Panc1 (cell line): ENCODE results near the gene MOXD1. TPM values are rescaled to one million over a fixed set of nuclear protein-coding genes. Genes with fewer than 3 reads are reported as not detected.
"Not testable (repeated sequence)": the region's sequence is repeated elsewhere in the genome, so short reads cannot be mapped to it uniquely, and the experiment has no call there.

ENCODE experiments used
- ATAC-seq: fragments of 200-7000 bp; cut with Tn5 transposase; 2 replicates; pipeline ENCODE4 v1.9.1; 2020; ENCODE audit warnings: mild to moderate bottlenecking, moderate library complexity
- BruUV-seq: library from RNA; stranded (reverse); fragments of 400-500 nt; replicated peaks from 2 replicates; lab custom pipeline; 2021; lab: Mats Ljungman, UMichigan
- CTCF ChIA-PET: fragments of 300-600 bp; sonication (Branson Sonifier 250); formaldehyde crosslinking; loops from one replicate; lab custom pipeline; 2022; ENCODE audit warnings: antibody characterized with exemption; lab: Charles Lee
- POLR2A ChIA-PET: fragments of 300-600 bp; sonication (Branson Sonifier 250); formaldehyde crosslinking; loops from one replicate; lab custom pipeline; 2022; ENCODE audit warnings: antibody characterized with exemption; lab: Charles Lee
- DNase-seq: peaks from one replicate; pipeline ENCODE4 v3.0.0-alpha.2; 2010; ENCODE audit warnings: low read depth, low spot score
- H3K27ac ChIP-seq: 2 replicates; pipeline ENCODE4 v1.5.1; 2011; ENCODE audit warnings: mild to moderate bottlenecking, low read length, inconsistent platforms
- H3K27me3 ChIP-seq: fragments of 200-500 bp; sonication (Bioruptor generic); 2 replicates; pipeline ENCODE4 v1.6.0; 2014; ENCODE audit warnings: low read length, inconsistent platforms; ENCODE audit not compliant: control insufficient read depth, insufficient read depth
- H3K36me3 ChIP-seq: fragments of 200-500 bp; sonication (Bioruptor generic); 2 replicates; pipeline ENCODE4 v1.5.1; 2014; ENCODE audit warnings: inconsistent platforms, mild to moderate bottlenecking, low read length, moderate library complexity; ENCODE audit not compliant: control insufficient read depth, insufficient read depth
- H3K4me1 ChIP-seq: 2 replicates; pipeline ENCODE4 v1.5.1; 2011; ENCODE audit warnings: inconsistent platforms, mild to moderate bottlenecking, low read length, moderate library complexity; ENCODE audit not compliant: control insufficient read depth, insufficient read depth
- H3K4me3 ChIP-seq, 2 experiments: 2 replicates each; pipeline ENCODE4 v1.5.1; 2011 to 2012; ENCODE audit warnings: low read depth in 2 of 2, low read length in 2 of 2, mild to moderate bottlenecking in 2 of 2, inconsistent platforms in 1 of 2, moderate library complexity in 1 of 2
- H3K9me3 ChIP-seq: fragments of 200-500 bp; sonication (Bioruptor generic); 2 replicates; pipeline ENCODE4 v1.5.1; 2014; ENCODE audit warnings: low read depth, mild to moderate bottlenecking, inconsistent platforms, low read length, moderate library complexity; ENCODE audit not compliant: control insufficient read depth, insufficient read depth
- POLR2AphosphoS5 ChIP-seq: IDR thresholded peaks from 2 replicates; pipeline ENCODE4 v1.6.1; 2012; ENCODE audit warnings: mild to moderate bottlenecking, low read depth, low read length, moderate library complexity
- SIN3A ChIP-seq: IDR thresholded peaks from 2 replicates; pipeline ENCODE4 v1.6.1; 2012; ENCODE audit warnings: low read depth, mild to moderate bottlenecking, low read length, moderate library complexity, borderline replicate concordance; ENCODE audit not compliant: insufficient read depth
- TCF7L2 ChIP-seq: IDR thresholded peaks from 2 replicates; pipeline ENCODE4 v1.6.1; 2011; ENCODE audit warnings: mild to moderate bottlenecking, low read depth, low read length, inconsistent platforms
- in situ Hi-C: cut with HindIII; loops from 2 replicates; pipeline ENCODE4 v1.10.0; 2016; ENCODE audit warnings: low sequenced_read_pairs, low pct_unique_long_range_greater_than_20kb
- intact Hi-C: fragments of 100-400 bp; cut with micrococcal nuclease; formaldehyde crosslinking; loops from one replicate; pipeline ENCODE4 v1.10.0; 2022; ENCODE audit not compliant: unreplicated experiment
- total RNA-seq: library from RNA; stranded (reverse); gene quantifications from one replicate; pipeline ENCODE4 v1.2.1, GENCODE V29; 2021; ENCODE audit not compliant: unreplicated experiment
- TF ChIP-seq, protein P1 (sequence below): fragments of 450-650 bp; IDR thresholded peaks from 2 replicates; pipeline ENCODE4 v1.5.1; 2017; ENCODE audit warnings: mild to moderate bottlenecking
- TF ChIP-seq, protein P2 (sequence below), 2 experiments: IDR thresholded peaks; 2 replicates each; pipeline ENCODE4 v1.6.1; 2011 to 2012; ENCODE audit warnings: low read depth in 2 of 2, control low read depth in 1 of 2, low read length in 1 of 2, mild to moderate bottlenecking in 1 of 2, moderate library complexity in 1 of 2; ENCODE audit not compliant: insufficient read depth in 1 of 2

The MOXD1 gene
- total RNA-seq, 1 experiment from 2014 or later = 0.21 TPM

DNA sequence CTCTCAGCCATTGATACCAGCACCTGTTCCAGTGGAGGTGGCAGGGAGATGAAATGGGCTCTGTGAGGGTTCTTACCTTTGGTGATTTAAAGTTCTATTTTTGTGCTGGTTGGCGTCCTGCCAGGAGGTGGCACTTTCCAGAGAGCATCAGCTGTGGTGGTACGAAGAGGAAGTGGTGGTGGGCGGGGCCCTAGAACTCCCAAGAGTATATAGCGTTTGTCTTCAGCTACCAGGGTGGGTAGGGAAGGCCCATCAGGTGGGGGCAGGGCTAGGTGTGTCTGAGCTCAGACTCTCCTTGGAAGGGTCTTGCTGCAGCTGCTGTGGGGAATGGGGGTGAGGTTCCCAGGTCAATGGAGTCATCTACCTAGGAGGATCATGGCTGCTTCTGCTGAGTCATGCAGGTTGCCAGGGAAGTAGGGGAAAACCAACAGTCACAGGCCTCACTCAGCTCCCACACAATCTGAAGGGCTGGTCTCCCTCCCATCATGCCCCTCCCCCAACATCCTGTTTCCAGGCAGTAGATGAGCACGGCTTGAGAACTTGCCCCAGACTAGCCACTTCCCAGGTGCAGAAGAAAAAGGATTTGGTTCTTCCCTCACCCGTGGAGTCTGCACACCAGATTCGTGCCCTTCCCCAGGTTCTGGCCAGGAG is 46.6 kb downstream of the MOXD1 start:
- ChIA-PET CTCF (no interaction called here), POLR2A (no interaction called here)
- no peak overlapping the region for H3K27ac ChIP-seq
- no peak for ATAC-seq
- in situ Hi-C loops = no loop called here
- H3K27me3 ChIP-seq = no peaks in the 10 kb centered on the region
- H3K4me1 ChIP-seq = no peaks in the 10 kb centered on the region
- H3K36me3 ChIP-seq = no peaks in the 10 kb centered on the region
- H3K9me3 ChIP-seq = no peaks in the 10 kb centered on the region
- no peak overlapping the region for H3K4me3 ChIP-seq
- no TSS peak for BruUV-seq
- intact Hi-C loops = no loop called here
- no peak for DNase-seq
- no peak for TF ChIP-seq TCF7L2
- TF ChIP-seq, protein P1, sequence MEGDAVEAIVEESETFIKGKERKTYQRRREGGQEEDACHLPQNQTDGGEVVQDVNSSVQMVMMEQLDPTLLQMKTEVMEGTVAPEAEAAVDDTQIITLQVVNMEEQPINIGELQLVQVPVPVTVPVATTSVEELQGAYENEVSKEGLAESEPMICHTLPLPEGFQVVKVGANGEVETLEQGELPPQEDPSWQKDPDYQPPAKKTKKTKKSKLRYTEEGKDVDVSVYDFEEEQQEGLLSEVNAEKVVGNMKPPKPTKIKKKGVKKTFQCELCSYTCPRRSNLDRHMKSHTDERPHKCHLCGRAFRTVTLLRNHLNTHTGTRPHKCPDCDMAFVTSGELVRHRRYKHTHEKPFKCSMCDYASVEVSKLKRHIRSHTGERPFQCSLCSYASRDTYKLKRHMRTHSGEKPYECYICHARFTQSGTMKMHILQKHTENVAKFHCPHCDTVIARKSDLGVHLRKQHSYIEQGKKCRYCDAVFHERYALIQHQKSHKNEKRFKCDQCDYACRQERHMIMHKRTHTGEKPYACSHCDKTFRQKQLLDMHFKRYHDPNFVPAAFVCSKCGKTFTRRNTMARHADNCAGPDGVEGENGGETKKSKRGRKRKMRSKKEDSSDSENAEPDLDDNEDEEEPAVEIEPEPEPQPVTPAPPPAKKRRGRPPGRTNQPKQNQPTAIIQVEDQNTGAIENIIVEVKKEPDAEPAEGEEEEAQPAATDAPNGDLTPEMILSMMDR = no peak
- no peak for TF ChIP-seq POLR2AphosphoS5
- TF ChIP-seq SIN3A = no peak
- TF ChIP-seq, protein P2, sequence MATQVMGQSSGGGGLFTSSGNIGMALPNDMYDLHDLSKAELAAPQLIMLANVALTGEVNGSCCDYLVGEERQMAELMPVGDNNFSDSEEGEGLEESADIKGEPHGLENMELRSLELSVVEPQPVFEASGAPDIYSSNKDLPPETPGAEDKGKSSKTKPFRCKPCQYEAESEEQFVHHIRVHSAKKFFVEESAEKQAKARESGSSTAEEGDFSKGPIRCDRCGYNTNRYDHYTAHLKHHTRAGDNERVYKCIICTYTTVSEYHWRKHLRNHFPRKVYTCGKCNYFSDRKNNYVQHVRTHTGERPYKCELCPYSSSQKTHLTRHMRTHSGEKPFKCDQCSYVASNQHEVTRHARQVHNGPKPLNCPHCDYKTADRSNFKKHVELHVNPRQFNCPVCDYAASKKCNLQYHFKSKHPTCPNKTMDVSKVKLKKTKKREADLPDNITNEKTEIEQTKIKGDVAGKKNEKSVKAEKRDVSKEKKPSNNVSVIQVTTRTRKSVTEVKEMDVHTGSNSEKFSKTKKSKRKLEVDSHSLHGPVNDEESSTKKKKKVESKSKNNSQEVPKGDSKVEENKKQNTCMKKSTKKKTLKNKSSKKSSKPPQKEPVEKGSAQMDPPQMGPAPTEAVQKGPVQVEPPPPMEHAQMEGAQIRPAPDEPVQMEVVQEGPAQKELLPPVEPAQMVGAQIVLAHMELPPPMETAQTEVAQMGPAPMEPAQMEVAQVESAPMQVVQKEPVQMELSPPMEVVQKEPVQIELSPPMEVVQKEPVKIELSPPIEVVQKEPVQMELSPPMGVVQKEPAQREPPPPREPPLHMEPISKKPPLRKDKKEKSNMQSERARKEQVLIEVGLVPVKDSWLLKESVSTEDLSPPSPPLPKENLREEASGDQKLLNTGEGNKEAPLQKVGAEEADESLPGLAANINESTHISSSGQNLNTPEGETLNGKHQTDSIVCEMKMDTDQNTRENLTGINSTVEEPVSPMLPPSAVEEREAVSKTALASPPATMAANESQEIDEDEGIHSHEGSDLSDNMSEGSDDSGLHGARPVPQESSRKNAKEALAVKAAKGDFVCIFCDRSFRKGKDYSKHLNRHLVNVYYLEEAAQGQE (IDR thresholded peaks at IDR 0.05; ENCODE audit: insufficient read depth in 1 of 2, low read depth in 2 of 2, low read length in 1 of 2) = no peak

DNA sequence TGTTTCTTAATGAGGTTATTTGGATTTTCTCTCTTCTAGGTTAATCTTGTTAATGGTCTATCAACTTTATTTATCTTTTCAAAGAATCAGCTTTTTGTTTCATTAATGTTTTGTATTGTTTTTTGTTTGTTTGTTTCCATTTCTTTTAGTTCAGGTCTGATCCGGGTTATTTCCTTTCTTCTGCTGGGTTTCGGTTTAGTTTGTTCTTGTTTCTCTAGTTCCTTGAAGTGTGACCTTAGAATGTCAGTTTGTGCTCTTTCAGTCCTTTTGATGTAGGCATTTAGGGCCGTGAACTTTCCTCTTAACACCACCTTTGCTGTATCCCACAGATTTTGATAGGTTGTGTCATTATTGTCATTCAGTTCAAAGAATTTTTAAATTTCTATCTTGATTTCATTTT is 49.3 kb downstream of the MOXD1 start:
- POLR2A ChIA-PET, H3K4me3 ChIP-seq, ATAC-seq, DNase-seq, intact Hi-C loops, BruUV-seq, H3K36me3 ChIP-seq, in situ Hi-C loops, CTCF ChIA-PET, H3K9me3 ChIP-seq, H3K27me3 ChIP-seq, H3K27ac ChIP-seq, H3K4me1 ChIP-seq: not testable (repeated sequence)

DNA sequence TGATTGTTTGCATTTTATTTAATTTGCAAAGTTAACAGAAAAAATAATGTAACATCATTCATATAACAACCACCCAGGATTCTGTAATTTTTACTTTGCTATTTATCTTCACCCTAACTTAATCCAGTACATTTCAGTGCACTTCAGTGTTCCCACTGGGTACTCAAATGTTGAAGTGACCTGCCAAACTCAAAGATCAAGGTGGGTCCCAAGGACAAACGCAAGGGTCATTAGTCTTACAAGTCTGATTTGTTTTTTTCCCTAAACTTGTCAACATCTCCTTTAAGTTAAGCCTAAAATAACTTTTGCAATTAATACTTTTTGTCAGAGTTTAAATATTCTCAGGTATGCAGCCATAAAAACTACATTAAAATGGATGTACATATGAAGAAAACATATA is 53.0 kb downstream of the MOXD1 start:
- no peak for TF ChIP-seq TCF7L2
- TF ChIP-seq, protein P1 = no peak
- TF ChIP-seq, protein P2 (IDR thresholded peaks at IDR 0.05; ENCODE audit: insufficient read depth in 1 of 2, low read depth in 2 of 2, low read length in 1 of 2) = no peak
- TF ChIP-seq SIN3A = no peak
- TF ChIP-seq POLR2AphosphoS5 = no peak
- ATAC-seq = no peak
- H3K36me3 ChIP-seq = no peaks in the 10 kb centered on the region
- no peak for DNase-seq
- intact Hi-C loops (no loop called here), in situ Hi-C loops (no loop called here)
- H3K9me3 ChIP-seq = no peaks in the 10 kb centered on the region; the same call in 1 of the 2 replicates
- ChIA-PET CTCF (no interaction called here), POLR2A (no interaction called here)
- BruUV-seq = no TSS peak
- H3K27me3 ChIP-seq = no peaks in the 10 kb centered on the region
- H3K4me1 ChIP-seq = no peaks in the 10 kb centered on the region
- no peak overlapping the region for H3K27ac ChIP-seq
- H3K4me3 ChIP-seq = no peak overlapping the region
